ENCODE data around the gene KIF3B. TPM values are rescaled to one million over a fixed set of nuclear protein-coding genes. Genes with fewer than 3 reads are reported as not detected.
"Not testable (repeated sequence)": the region's sequence is repeated elsewhere in the genome, so short reads cannot be mapped to it uniquely, and the experiment has no call there.

KIF3B gene
- polyA plus RNA-seq, 4 donors = 30.4 to 49.5 (median 40.1) TPM

DNA sequence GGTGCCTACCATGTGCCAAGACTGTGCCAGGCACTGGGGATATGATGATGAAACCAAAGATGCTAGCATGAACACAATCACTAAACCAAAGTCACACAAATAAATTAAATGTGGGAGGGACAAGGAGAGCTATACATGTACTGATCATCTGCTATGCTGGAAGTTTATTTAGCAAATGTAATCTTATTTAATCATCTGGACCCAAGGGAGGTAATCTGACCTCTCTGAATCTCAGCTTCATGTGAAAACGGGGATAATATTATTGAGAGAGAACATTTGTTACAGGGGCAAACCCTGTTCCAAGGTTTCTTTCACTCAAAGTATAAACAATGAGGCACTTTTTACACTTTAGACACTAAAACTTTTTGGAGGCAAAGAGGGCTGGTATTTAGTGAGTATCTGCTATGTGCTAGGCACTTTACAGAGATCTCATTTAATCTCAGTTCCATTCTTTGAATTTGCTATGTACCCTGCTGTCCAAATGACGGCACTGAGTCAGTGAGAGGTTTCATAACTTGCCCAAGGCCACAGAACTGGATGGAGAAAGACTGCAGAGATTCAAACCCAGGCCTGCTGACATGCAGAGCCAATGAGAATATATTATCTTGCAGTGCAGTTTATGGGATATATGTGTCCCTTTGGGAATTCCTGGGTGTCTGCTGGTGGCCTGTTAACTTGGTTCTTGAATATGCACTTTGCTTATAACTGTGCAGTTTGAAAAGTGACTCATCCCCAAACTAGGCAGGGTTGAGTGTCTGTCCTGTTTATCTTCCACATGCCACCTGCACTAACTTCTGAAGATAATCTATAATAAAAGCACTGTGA, 77.4 kb downstream of the KIF3B start:
- no peak for DNase-seq (ENCODE audit: low read depth in 4 of 4, low spot score in 3 of 4)

DNA sequence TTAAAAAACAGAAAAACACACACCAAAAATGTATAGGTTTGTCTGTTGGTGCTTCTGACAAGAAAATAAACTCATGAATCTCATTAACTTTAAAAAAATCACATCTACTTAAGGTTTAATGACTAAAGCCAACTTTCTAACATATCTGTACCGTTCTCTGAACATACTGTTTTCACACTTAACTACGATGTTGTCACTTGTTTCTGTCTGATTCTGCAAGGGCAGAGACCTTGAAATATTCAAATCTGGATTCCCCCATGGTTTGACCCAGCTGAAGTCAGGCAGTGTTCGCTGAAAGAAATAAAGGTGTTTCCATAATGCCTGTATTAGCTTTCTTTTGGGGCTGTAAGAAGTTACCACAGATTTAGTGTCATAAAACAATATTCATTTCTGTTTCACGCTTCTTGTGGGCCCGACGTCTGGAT, 78.0 kb downstream of the KIF3B start:
- DNase-seq (ENCODE audit: low read depth in 4 of 4, low spot score in 3 of 4) = no peak

DNA sequence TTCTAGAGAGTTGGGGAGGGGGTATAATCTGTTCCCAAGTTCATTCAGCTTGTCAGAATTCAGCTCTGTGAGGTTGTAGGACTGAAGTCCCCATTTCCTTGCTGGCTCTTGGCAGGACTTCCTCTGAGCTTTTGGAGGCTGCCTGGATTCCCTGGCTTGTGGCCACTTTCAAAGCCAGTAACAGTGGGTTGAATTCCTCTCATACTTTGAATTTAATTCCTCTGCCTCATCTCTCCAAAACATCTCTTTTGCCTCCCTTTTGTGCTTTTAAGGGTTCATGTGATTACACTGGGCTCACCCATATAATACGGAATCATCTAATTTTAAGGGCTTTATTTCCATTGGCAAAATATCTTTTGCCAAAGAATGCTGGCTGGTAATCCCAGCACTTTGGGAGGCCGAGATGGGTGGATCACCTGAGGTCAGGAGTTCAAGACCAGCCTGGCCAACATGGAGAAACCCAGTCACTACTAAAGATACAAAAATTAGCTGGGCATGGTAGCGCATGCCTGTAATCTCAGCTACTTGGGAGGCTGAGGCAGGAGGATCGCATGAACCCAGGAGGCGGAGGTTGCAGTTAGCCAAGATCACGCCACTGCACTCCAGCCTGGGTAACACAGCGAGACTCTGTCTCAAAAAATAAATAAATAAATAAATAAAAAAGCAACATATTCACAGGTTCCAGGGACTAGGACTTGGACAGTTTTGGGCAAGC, 78.6 kb downstream of the KIF3B start:
- DNase-seq (ENCODE audit: low read depth in 4 of 4, low spot score in 3 of 4) = not testable (repeated sequence)

DNA sequence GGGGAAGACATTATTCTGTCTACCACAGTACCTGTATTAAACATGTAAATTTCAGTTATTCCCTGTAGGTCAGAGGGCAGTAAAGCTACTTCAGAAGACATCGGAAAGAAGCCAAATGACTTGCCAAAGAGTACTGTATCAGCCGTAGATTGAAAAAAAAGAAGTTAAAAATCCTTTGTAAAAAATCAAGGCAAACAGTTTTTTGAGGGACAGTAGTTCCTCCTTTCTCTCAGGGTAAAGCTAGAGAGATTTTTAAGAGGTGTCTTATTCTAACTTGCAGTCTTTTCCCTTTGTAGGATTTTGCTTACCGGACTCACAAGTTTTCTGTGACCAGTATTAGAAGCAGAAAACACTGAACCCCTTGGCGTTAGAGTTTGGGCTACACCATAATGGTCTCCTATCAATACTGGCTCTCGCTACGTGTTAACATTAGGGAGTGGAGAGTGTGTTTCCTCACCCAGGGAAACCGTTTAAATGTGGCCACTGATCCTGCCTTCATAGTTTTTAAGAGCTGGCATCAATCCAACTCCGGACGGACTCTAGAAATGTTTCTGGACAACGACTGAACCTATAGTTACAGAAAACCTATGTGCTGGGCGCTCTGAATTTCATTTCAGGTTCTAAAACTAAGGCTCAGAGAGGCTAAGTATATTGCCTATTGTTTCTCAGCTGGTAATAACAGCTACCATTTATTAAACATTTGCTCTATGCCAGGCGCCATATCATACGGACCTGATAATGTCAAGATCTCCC, 79.3 kb downstream of the KIF3B start:
- no peak for DNase-seq (ENCODE audit: low read depth in 4 of 4, low spot score in 3 of 4)

DNA sequence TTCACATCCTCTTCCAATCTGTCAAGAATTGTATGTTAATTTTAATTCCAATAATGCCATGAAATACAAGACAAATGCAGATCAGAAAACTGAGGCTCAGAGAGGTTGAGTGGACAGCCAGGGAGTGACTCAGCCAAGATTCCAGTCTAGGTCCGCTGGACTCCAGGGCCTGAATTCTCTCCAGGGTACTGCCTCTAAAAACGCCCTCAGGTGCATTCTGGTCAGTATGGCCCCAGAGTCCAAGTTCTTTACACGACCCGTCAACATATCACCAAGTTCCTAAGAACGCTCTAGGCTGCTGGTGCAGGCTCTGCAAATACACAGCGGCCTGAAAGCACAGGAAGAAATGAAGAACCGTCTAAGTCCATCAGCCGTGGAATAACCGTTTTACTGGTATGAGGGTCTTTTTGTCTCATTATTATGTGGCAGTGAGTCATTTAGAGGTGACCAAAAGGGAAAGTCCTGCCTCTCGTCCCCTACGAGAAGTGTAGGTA, 80.0 kb downstream of the KIF3B start:
- no peak for DNase-seq (ENCODE audit: low read depth in 4 of 4, low spot score in 3 of 4)

DNA sequence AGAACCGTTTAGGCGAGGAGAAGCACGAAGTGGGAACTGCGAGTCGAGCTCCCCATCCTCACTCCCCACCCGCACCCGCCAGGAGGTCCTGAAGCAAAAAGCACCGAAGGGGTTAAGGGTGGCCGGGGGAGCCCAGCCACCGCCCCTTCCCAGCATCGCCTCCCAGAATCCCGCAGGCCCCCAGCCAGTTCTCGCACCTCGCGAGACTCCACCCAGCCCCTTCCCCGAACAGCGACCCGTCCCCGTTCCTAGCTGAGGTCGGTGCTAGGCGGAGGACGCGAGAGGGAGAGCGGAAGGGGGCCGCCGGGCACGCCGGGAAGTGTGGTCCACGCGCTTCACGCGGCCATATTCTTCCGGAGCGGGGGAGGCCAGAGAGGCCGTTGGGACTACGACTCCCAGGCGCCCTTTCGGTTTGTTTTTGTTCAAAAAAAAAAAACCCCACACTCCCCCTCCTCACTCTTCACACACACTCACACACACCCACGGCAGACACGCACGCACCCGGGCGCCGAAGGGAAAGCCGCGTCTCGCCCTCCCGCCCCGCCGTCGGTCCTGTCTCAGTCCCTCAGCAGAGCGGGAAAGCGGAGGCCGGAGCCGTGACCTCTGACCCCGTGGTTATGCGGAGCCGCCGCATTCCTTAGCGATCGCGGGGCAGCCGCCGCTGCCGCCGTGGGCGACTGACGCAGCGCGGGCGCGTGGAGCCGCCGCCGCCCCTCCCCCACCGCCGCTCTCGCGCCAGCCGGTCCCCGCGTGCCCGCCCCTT, 80.6 kb downstream of the KIF3B start, which contains the start of gene ASXL1:
TSS of gene ASXL1 (plus strand) at position 463 of the 763 bp plus-strand sequence. CDS start 445 bp downstream, outside the sequence.
- peak; percentile 96 to 98 (median 97) for DNase-seq (ENCODE audit: low read depth in 4 of 4, low spot score in 3 of 4)

DNA sequence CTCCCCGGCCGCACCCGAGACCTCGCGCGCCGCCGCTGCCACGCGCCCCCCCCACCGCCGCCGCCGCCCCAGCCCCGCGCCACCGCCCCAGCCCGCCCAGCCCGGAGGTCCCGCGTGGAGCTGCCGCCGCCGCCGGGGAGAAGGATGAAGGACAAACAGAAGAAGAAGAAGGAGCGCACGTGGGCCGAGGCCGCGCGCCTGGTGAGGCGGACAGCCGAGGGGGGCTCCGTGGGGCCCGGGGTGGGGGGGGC, 81.1 kb downstream of the KIF3B start:
- no peak for DNase-seq (ENCODE audit: low read depth in 4 of 4, low spot score in 3 of 4)

DNA sequence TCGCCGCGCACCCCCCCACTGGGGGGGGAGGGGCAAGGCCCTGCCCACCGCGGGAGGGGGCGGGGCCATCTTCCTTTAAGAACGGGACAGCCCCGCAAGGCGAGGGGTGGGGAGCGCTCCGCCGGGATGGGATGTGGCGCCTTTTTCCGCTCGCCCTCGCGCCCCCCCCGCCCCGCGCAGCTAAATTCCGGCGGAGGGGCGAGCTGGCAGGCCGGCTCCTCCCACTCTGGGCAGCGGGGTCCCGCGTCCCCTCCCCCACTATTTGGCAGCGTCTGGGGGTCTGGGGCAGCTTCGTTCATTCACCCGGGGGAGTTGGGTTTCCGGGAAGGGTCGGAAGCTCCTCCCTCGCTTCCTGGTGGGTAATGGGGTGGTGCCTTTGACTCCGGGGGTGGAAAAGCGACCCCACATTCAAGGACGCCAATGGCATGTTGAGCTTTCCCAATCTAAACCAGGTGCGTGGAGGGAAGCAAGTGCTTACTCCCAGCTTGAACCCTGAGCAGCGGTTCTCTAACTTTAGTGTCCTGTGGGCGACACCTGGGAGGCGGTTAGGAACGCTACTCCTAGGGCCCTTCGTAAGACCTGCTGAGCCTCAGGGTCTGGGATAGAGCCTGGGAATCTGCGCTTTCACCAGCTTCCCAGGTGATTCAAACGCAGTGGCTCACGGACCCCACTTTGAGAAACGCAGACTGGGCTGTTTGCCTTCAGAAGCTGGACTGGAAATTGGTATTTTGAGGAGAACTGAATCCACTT, 81.6 kb downstream of the KIF3B start:
- peak in 3 of 4 donors; percentile 39 to 50 (median 46) for DNase-seq (ENCODE audit: low read depth in 4 of 4, low spot score in 3 of 4)

DNA sequence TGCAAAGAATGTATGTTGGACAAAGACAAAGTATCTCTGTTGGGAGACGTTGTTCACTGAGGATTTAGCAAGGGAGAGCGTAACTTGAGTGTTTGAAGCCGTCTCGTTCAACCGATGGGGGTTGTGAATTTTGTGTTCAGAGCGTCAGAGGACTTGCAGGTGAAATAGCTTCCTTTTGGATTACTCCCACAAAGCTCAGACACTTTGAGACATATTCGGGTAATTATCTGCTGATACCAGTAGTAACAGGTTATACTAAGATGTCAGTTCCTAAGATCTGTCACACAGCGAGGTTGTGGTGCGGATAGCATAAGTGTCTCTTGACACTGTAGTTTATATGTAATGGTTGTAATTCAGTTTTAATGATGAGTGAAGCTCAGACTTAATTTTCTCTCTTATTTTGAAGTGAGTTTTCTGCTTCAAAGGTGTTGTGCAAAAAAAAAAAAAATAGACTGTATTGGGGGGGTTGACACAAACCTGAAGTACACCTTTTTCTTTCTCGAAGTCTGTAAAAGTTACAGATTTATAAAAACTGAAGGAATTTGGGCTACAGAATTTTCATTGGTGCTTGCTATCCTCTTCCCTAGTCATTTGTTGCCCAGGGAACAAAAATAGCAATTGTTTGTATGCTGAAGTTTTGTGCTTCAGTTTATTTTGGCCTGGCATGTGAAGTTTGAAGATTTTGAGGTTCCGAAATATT, 82.3 kb downstream of the KIF3B start:
- peak in 1 of 4 donors; percentile 23 for DNase-seq (ENCODE audit: low read depth in 4 of 4, low spot score in 3 of 4)

DNA sequence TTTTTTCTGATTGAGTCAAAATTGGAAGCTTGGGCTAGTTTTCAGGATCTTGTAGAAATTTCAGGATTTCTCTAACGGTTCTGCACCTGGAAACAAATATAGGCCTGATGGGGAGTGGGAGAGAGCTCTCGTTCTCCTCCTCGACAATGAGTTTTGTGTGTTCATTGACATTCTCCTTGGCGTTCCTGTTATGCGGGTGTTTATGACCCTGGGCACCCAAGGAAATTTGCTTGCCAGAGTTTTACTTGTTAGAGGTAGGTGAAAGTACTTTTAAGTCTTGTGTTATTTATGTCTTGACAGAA, 82.8 kb downstream of the KIF3B start:
- DNase-seq (ENCODE audit: low read depth in 4 of 4, low spot score in 3 of 4) = no peak

DNA sequence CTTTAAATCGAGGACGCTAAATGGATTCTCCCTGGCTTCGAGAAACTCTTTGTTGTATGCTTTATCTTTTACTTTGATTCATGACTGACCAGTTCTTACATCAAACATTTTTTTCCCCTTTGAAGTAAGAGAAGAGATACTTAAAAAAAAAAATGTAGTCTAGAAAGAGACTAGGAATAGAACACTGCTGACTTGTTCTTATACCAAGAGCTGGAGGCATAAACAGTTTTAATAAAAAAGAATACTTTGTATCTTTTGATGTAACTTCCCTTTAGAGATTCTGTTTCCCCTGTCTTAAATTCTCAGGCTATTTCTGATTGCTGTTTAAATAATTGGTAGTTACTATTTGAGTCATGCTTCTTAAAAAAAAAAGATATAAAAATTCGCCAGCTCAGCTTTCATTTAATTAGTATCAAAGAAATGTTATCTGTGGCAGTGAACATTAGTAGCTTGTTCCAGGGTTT, 85.5 kb downstream of the KIF3B start:
- DNase-seq (ENCODE audit: low read depth in 4 of 4, low spot score in 3 of 4) = no peak

DNA sequence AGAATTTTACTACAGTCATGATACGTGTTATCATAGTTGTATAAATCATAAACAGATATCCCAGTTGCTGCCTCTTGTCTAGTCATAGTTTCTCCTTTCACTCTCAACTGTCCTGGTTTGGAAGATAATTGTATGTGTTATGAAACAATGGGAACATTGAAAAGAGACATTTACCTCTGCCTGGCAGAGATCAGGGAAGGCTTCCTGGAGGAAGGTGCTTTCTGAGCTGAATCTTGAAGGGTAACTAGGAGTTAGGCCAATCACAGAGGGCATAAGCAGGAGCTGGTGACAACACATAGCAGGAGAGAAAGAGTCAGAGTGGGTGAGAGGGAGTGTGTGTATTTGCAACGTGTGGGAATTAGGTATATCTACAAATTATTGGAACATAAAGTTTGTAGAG, 86.0 kb downstream of the KIF3B start:
- no peak for DNase-seq (ENCODE audit: low read depth in 4 of 4, low spot score in 3 of 4)

DNA sequence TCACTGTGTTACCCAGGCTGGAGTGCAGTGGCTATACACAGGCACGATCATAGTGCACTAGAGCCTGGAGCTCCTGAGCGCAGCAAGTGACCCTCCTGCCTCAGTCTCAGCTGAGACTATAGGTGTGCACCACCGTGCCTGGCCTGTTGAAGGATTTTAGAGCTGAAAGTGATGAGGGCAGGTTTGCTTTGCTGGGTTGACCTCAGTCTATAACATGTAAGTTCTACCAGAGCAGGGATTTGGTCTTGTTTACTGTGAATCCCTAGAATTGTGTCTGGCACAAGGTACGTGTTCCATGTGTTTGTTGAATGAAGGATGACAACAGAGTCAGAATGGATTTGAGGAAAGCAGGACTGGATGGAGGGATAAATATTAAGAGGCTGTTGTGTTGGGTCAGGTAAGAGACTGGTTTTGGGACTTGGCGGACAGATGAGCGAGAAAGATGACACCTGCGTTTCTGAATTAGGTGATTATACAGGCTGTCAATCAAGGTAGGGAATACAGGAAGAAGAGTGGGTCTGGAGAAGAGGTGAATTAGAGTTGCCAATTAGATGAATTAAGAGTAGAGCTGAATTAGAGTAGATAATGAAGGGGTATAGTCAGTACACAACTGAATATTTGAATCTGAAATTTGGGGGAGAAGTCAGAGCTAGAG, 87.2 kb downstream of the KIF3B start:
- no peak for DNase-seq (ENCODE audit: low read depth in 4 of 4, low spot score in 3 of 4)

DNA sequence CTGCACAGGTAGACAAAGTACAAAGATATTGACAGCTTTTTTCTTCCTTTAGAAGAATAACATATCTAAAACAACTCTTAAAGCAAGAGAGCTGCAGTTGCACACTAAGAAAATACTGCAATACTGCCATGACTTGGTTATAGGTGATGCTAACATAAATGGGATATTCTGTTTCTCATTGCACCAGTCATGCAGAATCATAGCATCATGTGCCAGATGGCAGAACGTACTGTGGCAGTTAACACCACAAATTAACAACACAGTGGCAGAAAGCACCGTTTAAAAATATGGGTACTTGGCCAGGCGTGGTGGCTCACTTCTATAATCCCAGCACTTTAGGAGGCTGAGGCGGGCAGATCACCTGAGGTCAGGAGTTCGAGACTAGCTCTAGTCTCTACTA, 88.1 kb downstream of the KIF3B start:
- no peak for DNase-seq (ENCODE audit: low read depth in 4 of 4, low spot score in 3 of 4)

DNA sequence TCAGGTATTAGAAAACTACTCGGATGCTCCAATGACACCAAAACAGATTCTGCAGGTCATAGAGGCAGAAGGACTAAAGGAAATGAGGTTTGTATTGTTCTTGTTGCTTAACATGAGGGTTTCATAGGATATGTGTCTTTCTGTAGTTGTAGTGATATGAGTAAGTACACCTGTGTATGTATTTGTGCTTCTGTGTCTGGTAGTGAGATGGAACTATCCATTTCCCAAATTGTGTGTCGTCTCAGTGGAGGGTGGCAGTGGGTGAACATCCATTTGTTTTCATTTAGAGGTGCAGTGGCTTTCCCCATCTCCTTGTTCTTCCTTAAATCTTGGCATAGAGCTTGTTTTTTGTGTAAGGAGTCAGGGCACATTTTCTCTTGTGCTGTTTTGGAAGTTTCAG, 88.9 kb downstream of the KIF3B start:
- no peak for DNase-seq (ENCODE audit: low read depth in 4 of 4, low spot score in 3 of 4)

DNA sequence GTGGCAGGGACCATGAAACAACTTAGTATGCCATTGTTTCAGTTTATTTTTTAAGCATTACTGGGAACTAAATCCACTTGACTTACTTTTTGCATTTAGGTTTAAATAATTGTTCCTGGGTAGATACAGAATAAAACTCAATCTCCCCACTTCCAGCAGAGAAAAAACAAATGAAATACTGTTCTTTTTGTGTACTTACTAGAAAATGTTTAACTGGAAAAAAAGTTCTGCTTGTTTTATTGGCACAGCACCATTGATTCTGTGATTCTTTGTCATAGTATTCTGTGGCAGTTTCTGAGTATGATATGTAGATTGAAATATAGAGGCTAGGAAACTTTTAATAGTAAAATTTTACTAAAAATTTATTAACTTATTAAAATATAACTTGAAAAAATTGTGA, 90.9 kb downstream of the KIF3B start:
- DNase-seq (ENCODE audit: low read depth in 4 of 4, low spot score in 3 of 4) = no peak

DNA sequence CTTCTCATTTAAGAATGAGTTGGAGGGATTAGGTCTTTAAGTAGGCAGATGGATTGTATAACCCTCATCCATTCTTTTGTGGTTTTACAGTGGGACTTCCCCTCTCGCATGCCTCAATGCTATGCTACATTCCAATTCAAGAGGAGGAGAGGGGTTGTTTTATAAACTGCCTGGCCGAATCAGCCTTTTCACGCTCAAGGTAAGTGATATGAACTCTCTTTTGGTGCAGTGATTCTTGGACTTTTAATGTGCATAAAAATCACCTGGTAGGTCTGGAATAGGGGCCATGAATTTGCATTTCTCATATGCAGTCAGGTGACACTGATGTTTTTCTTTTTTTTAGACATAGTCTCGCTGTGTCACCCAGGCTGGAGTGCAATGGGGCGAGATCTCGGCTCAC, 91.5 kb downstream of the KIF3B start:
- no peak for DNase-seq (ENCODE audit: low read depth in 4 of 4, low spot score in 3 of 4)

DNA sequence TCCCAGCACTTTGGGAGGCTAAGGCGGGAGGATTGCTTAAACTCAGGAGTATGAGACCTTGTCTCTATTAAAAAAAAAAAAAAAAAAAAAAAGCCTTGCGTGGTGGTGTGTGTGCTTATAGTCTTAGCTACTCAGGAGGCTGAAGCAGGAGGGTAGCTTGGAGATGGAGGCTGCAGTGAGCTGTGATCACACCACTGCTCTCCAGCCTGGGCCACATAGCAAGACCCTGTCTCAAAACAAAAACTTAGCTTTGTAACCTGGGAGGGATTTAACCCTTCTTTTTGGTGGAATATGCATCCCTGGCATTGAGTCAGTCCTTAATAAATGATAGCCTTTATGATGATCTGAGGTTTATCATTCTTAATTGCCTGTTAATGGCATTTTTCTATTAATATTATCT, 93.4 kb downstream of the KIF3B start:
- no peak for DNase-seq (ENCODE audit: low read depth in 4 of 4, low spot score in 3 of 4)

DNA sequence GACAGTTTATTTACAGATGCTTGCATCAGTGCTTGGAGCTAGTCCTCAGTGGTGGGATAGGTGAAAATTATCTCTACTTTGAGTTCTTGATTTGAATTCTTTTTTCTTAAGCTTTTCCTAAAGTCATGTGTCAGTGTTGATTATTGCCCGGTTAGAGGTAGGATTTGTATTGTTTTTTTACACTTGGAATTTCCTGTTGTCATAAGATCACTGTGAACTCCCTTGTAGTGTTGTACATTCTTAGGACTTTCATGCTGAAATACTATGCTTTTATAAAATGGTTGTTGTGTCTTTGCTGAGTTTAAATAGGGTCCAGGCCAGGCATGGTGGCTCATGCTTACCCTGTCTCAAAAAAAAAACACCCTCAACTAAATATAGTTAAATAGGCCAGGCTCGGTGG, 101.0 kb downstream of the KIF3B start:
- DNase-seq (ENCODE audit: low read depth in 4 of 4, low spot score in 3 of 4) = no peak
